Activated T-helper 1 cell treated with Interleukin-2 at 50 U/mL for 16 hours (primary cell): ENCODE results near the gene SLC28A2.
A peak's percentile ranks its signal among the peaks of the same experiment; 100 is the strongest.
"Not testable (repeated sequence)": the region's sequence is repeated elsewhere in the genome, so short reads cannot be mapped to it uniquely, and the experiment has no call there.

Experiments used
- DNase-seq: peaks from one replicate; pipeline ENCODE4 v3.0.0-alpha.2; 2020; ENCODE audit warnings: low read depth

SLC28A2 gene

DNA sequence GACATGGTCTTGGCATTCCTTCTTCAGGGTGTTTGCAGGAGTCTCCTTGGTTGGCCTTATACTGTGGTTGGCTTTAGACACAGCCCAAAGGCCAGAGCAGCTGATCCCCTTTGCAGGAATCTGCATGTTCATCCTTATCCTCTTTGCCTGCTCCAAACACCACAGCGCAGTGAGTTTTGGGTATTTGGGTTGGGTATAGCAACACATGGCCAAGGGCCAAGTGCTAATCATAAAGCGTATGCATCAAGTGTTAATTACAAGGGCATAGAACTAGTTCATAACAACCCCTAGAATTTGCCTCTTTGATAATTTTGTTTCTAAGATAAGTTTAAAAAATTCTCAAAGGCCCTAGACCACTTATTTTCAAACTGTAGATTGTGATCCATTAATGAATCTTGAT, 11.8 kb downstream of the SLC28A2 start:
- no peak for DNase-seq

DNA sequence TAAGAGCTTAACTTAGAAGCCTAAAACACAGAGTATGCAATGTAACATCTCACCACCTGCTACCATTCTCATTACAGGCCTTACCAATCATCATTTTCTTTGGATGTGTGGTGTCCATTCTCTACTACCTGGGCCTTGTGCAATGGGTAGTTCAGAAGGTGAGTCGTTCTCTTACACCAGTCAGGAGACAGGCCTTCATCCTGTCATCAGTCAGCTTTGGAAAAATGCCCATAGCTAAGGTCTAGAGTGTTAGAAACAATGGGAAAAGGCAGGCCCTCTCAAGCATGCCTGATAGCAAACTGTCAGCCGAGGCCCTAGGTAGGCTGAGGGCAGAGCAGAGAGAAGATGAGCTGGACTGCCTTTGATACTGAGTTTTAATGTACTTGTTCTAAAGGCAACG, 13.5 kb downstream of the SLC28A2 start:
- DNase-seq = no peak

DNA sequence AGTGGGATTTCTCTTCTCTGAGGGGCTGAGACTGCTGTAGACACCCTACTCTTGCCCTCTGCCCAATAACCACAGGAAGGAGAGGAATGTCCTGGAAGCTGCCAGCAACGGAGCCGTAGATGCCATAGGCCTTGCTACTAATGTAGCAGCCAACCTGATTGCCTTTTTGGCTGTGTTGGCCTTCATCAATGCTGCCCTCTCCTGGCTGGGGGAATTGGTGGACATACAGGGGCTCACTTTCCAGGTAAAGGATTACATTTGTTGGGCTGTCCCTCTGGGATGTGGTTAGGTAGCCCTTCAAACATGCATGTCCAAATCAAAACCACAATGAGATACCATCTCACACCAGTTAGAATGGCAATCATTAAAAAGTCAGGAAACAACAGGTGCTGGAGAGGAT, 16.1 kb downstream of the SLC28A2 start:
- DNase-seq = no peak

GRCh38 chr15:45274636-45275380, 22.8 kb downstream of the SLC28A2 start:
- DNase-seq = no peak

- no peak for DNase-seq
These were observed 24.8 kb downstream of the SLC28A2 start for GRCh38 chr15:45276831-45277230.

DNA sequence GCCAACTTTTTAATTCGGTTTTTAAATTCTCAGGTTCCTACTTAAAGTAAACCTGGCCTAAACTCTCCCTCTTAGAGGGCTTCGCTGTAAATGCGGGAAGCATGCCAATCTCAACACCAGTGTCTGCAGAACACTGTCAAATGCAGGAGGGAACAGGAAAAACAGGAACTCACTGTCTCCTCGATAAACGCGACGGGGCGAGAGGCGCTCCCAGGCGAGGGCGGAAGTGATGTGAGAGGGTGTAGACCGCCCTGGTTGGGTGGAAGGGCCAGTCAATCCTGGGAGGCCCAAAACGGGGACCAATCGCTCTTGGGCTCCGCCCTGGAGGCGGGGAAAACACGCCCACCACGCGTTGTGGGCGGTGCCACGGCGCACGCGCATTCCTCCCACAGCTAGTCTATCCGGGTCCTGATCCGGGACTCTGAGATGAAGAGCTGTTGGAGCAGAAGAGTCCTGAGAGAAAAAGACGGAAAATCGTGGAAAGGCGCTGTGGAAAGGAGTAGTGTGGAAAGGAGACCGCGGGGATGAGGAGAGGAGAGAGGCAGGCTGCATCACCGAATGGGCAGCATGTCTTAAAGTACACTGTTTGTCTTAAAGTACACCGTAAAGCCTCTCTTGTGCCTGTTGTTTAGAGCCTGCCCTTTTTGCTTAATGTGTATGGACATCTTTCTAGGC, 27.1 kb downstream of the SLC28A2 start:
- peak; percentile 97 for DNase-seq

- DNase-seq = no peak
These were observed 33.4 kb downstream of the SLC28A2 start for GRCh38 chr15:45285413-45285812.

GRCh38 chr15:45287390-45287956, 35.4 kb downstream of the SLC28A2 start:
- no peak for DNase-seq

- no peak for DNase-seq
These were observed 36.9 kb downstream of the SLC28A2 start for GRCh38 chr15:45288947-45289346.

DNA sequence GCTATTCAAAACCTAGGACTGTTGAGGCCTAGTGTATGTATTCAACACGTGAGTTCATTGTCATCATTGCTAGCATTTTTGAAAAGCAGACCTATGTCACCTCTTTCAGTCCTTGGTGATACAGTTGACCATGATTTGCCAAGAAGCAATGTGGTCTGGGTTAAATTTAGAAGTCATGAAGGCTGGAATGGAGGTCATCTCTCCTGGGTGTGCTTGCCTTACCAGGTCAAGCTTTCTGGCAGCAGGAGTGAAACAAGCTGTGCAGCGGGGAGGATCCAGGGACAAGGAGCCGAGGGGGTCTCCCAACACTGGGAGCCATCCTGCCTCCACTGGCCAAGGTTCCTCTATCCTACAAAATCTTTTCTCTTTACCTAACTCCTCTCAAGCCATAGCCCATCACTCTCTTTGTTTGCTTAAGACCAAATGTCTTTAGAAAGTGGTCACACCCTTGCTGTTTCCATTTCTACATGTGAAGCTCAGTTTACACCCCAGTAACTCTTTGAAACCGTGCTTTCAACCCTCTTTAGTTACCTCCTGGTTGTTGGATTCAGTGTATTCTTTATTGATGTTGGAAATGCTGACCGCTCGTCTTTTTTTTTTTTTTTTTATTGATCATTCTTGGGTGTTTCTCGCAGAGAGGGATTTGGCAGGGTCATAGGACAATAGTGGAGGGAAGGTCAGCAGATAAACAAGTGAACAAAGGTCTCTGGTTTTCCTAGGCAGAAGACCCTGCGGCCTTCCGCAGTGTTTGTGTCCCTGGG, 40.0 kb downstream of the SLC28A2 start:
- no peak for DNase-seq

GRCh38 chr15:45293326-45293725, 41.3 kb downstream of the SLC28A2 start:
- DNase-seq = not testable (repeated sequence)

DNA sequence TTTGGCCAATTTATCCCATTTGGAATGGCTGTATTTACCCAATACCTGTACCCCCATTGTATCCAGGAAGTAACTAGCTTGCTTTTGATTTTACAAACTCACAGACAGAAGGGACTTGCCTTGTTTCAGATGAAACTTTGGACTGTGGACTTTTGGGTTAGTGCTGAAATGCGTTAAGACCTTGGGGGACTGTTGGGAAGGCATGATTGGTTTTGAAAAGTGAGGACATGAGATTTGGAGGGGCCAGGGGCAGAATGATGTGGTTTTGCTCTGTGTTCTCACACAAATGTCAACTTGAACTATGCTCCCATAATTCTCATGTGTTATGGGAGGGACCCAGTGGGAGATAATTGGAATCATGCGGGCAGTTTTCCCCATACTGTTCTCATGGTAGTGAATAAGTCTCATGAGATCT, 46.9 kb downstream of the SLC28A2 start:
- not testable (repeated sequence) for DNase-seq

GRCh38 chr15:45304711-45305110, 52.7 kb downstream of the SLC28A2 start:
- no peak for DNase-seq

GRCh38 chr15:45306105-45306504, 54.1 kb downstream of the SLC28A2 start:
- no peak for DNase-seq

DNA sequence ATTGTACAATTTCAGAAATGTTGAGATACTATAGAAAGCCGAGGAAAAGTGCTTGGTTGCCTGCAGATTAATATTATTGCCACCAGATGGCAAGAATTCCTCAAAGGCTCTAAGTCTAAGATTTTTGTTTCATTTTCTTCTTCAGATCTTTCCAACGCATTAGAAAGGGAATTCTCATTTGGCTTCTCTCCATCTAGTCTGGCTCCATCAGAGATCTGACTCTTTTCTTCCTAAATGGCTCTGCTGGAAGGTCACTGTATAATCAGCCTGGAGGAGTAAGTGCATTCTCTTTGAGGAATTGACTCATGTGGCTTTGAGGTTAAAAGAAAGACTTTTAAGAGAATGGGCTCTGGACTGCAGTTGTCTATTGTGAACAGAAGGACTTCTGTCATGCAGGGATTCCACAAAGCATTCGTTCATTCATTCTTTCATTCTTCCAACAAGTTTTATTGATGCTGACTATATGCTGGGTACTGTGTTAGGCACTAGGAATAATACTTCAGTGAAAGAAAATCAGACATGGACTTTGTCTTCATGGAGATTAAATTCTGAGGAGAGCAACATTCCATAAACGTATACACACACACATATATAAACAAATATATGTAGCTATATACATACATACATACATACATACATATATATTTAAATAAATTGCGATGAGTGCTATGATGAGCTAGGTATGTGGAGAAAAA, 55.3 kb downstream of the SLC28A2 start:
- DNase-seq = no peak

GRCh38 chr15:45314117-45314516, 62.1 kb downstream of the SLC28A2 start:
- DNase-seq = not testable (repeated sequence)

GRCh38 chr15:45314960-45315359, 62.9 kb downstream of the SLC28A2 start:
- no peak for DNase-seq

- DNase-seq = no peak
These were observed 67.6 kb downstream of the SLC28A2 start for GRCh38 chr15:45319472-45320214.

DNA sequence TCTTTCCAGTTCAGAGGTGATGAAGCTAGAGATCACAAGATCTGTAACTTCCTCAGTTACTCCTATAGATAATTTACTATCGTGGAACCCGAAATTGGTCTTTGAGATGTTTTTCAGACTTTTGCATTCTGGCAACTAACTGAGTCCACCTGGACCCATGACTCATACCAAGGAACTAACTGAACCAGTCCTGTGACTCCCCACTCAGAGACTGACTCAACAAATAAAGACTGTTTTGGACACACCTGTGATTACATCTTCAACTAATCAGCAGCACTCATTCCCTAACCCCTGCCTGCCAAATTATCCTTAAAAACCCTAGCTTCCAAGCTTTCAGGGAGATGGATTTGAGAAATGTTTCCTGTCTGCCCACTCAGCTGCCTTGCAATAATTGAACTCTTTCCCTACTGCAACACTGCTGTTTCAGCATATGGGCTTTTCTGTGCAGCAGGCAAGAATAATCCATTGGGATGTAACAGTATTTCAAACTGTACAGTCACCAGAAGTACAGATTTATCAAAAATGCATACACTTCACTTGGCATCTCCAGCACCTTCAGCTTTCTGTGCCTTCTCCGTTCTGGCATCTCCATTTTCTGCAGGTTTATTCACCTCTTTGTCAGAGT, 68.7 kb downstream of the SLC28A2 start:
- DNase-seq = no peak

DNA sequence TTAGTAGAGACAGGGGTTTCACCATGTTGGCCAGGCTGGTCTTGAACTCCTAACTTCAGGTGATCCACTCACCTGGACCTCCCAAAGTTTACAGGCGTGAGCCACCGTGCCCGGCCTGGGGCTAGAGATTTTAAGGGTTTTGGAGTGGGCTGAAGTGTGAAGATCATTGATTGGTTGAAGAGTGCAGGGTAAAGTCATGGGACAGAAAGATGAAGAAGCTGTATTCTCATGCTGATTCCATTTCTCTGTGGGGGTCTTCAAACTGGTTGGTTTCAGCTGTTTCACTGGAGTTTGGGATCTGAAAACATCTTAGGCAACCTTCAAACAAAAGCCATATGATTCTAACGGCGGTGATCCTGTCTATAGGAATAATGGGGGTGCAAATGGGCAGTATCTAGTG, 74.2 kb downstream of the SLC28A2 start:
- no peak for DNase-seq

DNA sequence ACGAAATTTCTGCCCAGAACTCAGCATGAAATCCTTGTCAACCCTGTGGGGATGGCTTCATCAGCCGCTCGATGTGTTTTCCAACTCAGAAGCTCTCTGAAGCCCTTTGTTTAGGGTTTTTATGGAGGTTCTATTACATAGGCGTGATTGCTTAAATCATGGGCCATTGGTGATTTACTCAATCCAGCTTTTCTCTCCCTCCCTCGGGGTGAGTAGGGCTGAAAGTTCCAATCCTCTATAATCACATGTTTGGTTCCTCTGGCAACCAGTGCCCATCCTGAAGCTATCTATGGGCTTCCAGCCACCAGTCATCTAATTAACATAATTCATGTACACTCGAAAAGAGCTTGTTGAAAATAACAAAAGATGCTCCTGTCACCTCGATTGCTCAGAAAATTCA, 74.7 kb downstream of the SLC28A2 start:
- no peak for DNase-seq
